Measurements from ENCODE around the gene TSPY4.
"Not testable (repeated sequence)": the region's sequence is repeated elsewhere in the genome, so short reads cannot be mapped to it uniquely, and the experiment has no call there.

The TSPY4 gene, protein sequence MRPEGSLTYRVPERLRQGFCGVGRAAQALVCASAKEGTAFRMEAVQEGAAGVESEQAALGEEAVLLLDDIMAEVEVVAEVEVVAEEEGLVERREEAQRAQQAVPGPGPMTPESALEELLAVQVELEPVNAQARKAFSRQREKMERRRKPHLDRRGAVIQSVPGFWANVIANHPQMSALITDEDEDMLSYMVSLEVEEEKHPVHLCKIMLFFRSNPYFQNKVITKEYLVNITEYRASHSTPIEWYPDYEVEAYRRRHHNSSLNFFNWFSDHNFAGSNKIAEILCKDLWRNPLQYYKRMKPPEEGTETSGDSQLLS

GRCh38 chrY:9337164-9337563 lies at the start of gene TSPY4:
Gene TSPY4 (plus strand): TSS chrY:9337464. CDS start chrY:9337510, 46 bp downstream.
- not testable (repeated sequence) for DNase-seq (ENCODE audit: low spot score)

GRCh38 chrY:9320996-9321395 lies 16.3 kb upstream of the TSPY4 start:
- no peak for DNase-seq (ENCODE audit: low spot score)

DNA sequence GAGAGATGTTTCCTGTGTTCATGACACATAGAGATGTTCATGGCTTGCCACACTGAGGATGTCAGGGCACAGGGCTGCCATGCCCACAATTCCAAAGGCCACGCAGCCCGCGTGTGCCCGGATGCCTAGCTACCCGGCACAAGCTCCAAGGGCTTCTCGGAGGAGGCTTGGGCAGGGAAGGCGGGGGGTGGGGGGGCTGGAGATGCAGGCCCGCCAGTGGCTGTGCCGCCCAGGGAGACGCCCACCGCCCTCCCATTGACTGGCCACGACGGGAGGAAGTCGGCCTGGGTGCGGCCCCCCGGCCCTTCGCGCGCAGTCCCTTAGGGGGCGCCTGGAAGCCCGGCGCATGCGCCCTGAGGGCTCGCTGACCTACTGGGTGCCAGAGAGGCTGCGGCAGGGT lies 20.2 kb downstream of the TSPY4 start, which contains the start of gene TSPY8:
TSPY8 (plus strand) TSS at position 301 of the 400 bp plus-strand sequence; CDS start at position 347, 46 bp downstream.
- not testable (repeated sequence) for DNase-seq (ENCODE audit: low spot score)
